ENCODE measurements around the gene CIC. TPM values are rescaled to one million over a fixed set of nuclear protein-coding genes. Genes with fewer than 3 reads are reported as not detected.

Gene CIC
- total RNA-seq, 4 donors from 2014 or later, result 31.4 to 69.4 (median 49.0) TPM

DNA sequence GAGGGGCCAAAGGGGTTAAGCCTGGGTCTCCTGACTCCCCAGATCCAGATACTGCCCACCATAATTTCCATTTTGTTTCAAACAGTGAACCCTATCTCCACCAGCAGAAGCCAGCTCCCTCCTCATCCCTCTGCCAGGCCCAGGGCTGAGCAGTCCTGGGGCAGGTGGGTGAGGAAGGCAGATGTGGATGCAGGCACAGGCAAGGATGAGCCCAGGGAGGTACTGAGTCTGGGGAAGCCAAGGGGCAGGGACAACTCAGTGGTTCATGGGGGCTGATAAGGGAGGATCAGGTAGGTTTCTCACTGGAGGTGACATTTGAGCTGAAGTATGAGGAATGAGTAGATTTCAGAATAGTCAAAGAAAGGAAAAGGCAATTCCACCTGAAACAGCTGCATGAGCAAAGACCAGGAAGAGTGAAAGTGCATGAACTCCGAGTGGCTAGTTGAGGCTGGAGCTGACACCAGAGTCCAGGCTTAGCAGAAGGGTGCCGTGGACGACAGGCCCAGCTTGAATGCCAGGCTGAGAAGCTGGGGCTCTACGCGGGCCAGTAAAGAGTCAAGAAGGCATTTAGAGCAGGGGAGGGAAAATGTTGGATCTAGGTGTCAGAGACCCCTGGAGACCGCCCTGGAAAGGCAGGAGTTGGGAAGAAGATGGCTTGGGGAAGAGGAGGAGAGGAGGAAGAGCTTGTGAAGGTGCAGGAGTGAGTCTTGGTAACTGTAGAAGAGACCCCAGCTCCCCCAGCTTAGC, 10.3 kb downstream of the CIC start:
- Histone ChIP-seq H3K4me1 (peaks cover 0 to 90% (median 60%) of the 10 kb centered on the region in 3 donors), H3K4me3 (peak overlapping the region; percentile 52 to 93), H3K36me3 (peaks cover 0 to 15% of the 10 kb centered on the region in 2 donors), H3K9me3 (no peaks in the 10 kb centered on the region), H3K27ac (peak overlapping the region; percentile 91 to 99 (median 98)), H3K27me3 (no peaks in the 10 kb centered on the region)
- TF ChIP-seq EP300 (IDR thresholded peaks at IDR 0.05), result no peak
- TF ChIP-seq POLR2AphosphoS5 (IDR thresholded peaks at IDR 0.05), result no peak
- TF ChIP-seq POLR2A (IDR thresholded peaks at IDR 0.05), result no peak
- TF ChIP-seq CTCF (IDR thresholded peaks at IDR 0.05), result no peak
- ATAC-seq, result no peak
- 5 to 8% methylated on average over 5 to 6 of the region's 6 CpGs for WGBS, 2 donors (ENCODE audit: low coverage in 1 of 2)

DNA sequence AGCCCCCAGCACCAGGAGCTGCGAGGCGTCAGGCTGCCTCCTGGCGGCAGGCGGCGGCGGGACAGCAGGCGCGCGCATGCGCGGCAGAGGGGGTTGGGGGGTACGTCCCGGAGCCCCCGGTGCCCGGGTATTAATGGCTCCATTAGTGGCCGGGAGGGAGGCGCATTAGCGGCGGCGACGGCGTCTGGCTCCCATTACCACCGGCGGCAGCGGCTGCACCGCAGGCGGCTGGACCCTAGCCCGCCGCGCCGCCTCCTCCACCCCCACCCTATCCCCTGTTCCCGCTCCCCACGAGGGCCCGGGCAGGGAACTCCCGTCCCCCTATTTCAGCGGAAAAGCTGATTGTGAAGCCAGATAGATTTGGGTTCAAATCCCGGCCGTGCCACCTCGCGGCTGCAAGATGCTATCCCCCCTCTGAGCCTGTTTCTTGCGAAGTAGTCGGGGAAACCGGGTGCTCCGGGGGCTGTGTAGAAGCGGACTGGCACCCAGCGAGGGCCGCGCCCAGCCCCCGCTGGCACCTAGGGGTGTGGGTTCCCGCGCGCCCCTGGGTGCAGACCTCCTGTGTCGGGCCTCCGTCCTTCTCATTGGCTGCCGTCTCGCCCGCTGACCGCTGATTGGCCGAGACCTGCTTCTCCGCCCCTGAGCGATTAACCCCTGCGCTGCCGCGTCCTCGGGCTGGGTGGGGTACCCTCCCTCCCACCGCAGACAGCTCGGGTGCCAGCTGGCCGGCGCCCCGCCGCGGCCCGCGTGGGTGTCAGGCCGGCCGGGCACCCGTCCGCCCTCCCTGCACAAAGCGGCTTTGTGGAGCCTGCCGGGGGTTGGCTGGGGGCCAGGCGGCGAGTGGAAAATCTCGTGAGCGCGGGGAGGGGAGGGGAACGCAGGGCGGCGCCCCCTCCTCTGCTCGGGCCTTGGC, 11.1 kb downstream of the CIC start:
- TF ChIP-seq EP300 (IDR thresholded peaks at IDR 0.05), result no peak
- TF ChIP-seq POLR2A (IDR thresholded peaks at IDR 0.05), result peak in 1 of 2 donors; percentile 1
- peak; percentile 83 for TF ChIP-seq POLR2AphosphoS5 (IDR thresholded peaks at IDR 0.05)
- TF ChIP-seq CTCF (IDR thresholded peaks at IDR 0.05), result peak in 3 of 4 experiments; percentile 95 to 98 (median 96)
- Histone ChIP-seq H3K9me3 (no peaks in the 10 kb centered on the region), H3K36me3 (peaks cover 0 to 7% of the 10 kb centered on the region in 2 donors), H3K27ac (peak overlapping the region; percentile 91 to 99 (median 98)), H3K4me1 (peaks cover 0 to 88% (median 60%) of the 10 kb centered on the region in 3 donors), H3K27me3 (no peaks in the 10 kb centered on the region), H3K4me3 (peak overlapping the region; percentile 52 to 93)
- 0 to 1% methylated on average over 17 to 18 of the region's 89 CpGs for WGBS, 2 donors (ENCODE audit: low coverage in 1 of 2)
- ATAC-seq, result peak; percentile 60

DNA sequence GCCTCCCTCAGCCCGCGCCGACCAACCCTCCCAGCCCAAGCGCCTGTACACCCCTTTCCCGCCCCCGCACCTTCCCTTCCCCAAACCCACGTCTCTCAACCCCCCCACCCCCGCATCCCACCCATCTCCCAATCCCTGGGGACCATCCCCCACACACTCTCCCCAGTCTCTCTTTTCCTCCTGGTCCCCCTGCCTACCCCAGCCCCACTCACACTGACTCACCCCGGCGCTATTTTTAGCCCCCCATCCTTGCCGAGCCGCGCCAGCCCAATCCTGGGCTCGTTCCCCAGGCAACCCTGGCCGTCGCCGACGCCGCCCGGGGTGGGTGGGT, 11.7 kb downstream of the CIC start:
- 0% methylated on average over 1 to 3 of the region's 20 CpGs for WGBS, 2 donors (ENCODE audit: low coverage in 1 of 2)
- TF ChIP-seq EP300 (IDR thresholded peaks at IDR 0.05), result no peak
- TF ChIP-seq POLR2A (IDR thresholded peaks at IDR 0.05), result no peak
- no peak for TF ChIP-seq CTCF (IDR thresholded peaks at IDR 0.05)
- TF ChIP-seq POLR2AphosphoS5 (IDR thresholded peaks at IDR 0.05), result no peak
- H3K4me3 ChIP-seq, result peak overlapping the region; percentile 52 to 93
- peak; percentile 9 for ATAC-seq
- peaks cover 0 to 88% (median 63%) of the 10 kb centered on the region in 3 donors for H3K4me1 ChIP-seq
- no peaks in the 10 kb centered on the region for H3K9me3 ChIP-seq
- H3K27ac ChIP-seq, result peak overlapping the region; percentile 91 to 99 (median 98)
- H3K27me3 ChIP-seq, result no peaks in the 10 kb centered on the region
- peaks cover 0 to 2% of the 10 kb centered on the region in 2 donors for H3K36me3 ChIP-seq

DNA sequence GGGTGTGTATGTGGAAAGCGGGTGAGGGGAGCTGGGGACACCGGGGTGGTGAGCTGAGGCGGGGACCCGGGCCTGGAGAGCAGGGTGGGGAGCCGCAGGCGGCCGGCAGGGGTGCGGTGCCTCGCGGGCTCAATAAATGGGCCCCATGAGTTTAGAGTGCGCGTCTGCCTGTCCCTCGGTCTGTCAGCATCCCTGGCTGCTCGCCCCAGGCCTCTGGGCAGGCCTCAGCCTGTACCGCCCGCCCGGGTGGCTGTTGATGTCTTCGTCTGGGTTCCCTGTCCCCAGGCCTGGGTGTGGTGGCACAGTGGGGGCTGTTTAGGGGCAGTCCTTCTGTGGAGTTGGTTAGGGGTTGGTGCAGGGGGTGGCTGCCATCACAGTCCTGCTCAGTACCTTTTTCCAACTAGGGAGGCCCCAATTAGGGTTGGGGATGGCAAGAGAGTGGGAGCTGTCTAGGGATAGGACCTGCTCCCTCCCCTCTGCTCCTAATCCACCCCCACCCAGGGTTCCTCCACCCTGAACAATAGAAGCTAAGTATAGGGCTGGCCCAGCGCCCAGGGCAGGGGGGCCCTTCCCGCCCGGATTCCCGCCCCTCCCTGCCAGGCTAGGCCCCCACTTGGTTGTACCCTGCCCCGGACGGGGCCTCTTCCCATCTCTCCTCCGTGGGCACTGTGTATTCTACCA, 12.2 kb downstream of the CIC start:
- no peak for ATAC-seq
- Histone ChIP-seq H3K9me3 (no peaks in the 10 kb centered on the region), H3K4me3 (peak overlapping the region; percentile 52 to 93), H3K27me3 (no peaks in the 10 kb centered on the region), H3K36me3 (no peaks in the 10 kb centered on the region), H3K27ac (peak overlapping the region; percentile 91 to 99 (median 98)), H3K4me1 (peaks cover 0 to 88% (median 68%) of the 10 kb centered on the region in 3 donors)
- TF ChIP-seq EP300 (IDR thresholded peaks at IDR 0.05) (no peak), CTCF (IDR thresholded peaks at IDR 0.05) (no peak), POLR2A (IDR thresholded peaks at IDR 0.05) (no peak), POLR2AphosphoS5 (IDR thresholded peaks at IDR 0.05) (no peak)
- no CpG with 5 or more reads among the region's 25 CpGs for WGBS, 2 donors (ENCODE audit: low coverage in 1 of 2)
